ENCODE results near the gene TRPM4. TPM values are rescaled to one million over a fixed set of nuclear protein-coding genes. Genes with fewer than 3 reads are reported as not detected.

TRPM4 gene
- polyA plus RNA-seq, 1 donor (not counting 4 experiments of a cell fraction or from before 2014, with no cell fraction given), result 16.1 TPM

DNA sequence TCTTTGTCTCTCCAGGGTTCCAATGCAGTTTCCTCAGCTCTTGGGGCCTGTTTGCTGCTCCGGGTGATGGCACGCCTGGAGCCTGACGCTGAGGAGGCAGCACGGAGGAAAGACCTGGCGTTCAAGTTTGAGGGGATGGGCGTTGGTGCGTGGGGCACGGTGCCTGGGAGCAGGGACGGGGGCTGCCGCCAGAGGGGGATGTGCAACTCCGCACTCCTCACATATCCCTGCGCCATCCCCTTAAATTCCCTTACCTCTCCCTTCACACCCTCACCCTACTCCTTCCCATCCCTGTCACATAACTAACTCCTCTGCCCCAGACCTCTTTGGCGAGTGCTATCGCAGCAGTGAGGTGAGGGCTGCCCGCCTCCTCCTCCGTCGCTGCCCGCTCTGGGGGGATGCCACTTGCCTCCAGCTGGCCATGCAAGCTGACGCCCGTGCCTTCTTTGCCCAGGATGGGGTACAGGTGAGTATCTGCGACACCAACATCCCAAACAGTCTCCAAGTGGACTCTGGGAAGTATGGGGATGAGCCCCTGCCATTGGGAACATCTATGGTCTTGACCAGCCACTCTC, 31.1 kb downstream of the TRPM4 start:
- Histone ChIP-seq H3K36me3 (ENCODE audit: control insufficient read depth in 2 of 2, extremely low read depth in 1 of 2, insufficient read depth in 2 of 2, low read length in 2 of 2) (peaks cover 20 to 30% of the 10 kb centered on the region in 2 experiments), H3K9me1 (ENCODE audit: control insufficient read depth, extremely low read depth, insufficient read depth, low read length) (no peaks in the 10 kb centered on the region), H3K4me3 (ENCODE audit: control insufficient read depth in 2 of 3, extremely low read depth in 1 of 3, insufficient read depth in 2 of 3, low read depth in 1 of 3, low read length in 3 of 3) (no peak overlapping the region), H3K27ac (ENCODE audit: control insufficient read depth, insufficient read depth, low read length) (no peak overlapping the region), H3K4me1 (ENCODE audit: control insufficient read depth, extremely low read depth, insufficient read depth, low read length) (no peaks in the 10 kb centered on the region), H3K27me3 (ENCODE audit: control insufficient read depth, extremely low read depth, insufficient read depth, low read length) (no peaks in the 10 kb centered on the region), H3K9ac (ENCODE audit: control insufficient read depth, extremely low read depth, insufficient read depth, low read length) (no peak overlapping the region), H3K9me3 (ENCODE audit: control insufficient read depth, low read depth, low read length) (no peaks in the 10 kb centered on the region), H3K79me2 (ENCODE audit: control insufficient read depth, insufficient read depth, low read length) (no peaks in the 10 kb centered on the region), H4K20me1 (ENCODE audit: control insufficient read depth, extremely low read depth, insufficient read depth, low read length) (no peaks in the 10 kb centered on the region), H2AFZ (ENCODE audit: control insufficient read depth, low read length) (no peak overlapping the region), H3K4me2 (ENCODE audit: control insufficient read depth, extremely low read depth, insufficient read depth, low read depth, low read length) (no peak overlapping the region)
- dilution Hi-C loops (cut with MboI; ENCODE audit: extremely low pct_ligation_motif_present, low sequenced_read_pairs), result no loop called here
- TF ChIP-seq, protein P1, sequence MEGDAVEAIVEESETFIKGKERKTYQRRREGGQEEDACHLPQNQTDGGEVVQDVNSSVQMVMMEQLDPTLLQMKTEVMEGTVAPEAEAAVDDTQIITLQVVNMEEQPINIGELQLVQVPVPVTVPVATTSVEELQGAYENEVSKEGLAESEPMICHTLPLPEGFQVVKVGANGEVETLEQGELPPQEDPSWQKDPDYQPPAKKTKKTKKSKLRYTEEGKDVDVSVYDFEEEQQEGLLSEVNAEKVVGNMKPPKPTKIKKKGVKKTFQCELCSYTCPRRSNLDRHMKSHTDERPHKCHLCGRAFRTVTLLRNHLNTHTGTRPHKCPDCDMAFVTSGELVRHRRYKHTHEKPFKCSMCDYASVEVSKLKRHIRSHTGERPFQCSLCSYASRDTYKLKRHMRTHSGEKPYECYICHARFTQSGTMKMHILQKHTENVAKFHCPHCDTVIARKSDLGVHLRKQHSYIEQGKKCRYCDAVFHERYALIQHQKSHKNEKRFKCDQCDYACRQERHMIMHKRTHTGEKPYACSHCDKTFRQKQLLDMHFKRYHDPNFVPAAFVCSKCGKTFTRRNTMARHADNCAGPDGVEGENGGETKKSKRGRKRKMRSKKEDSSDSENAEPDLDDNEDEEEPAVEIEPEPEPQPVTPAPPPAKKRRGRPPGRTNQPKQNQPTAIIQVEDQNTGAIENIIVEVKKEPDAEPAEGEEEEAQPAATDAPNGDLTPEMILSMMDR (optimal IDR thresholded peaks at IDR 0.05 in 1 of 3, IDR thresholded peaks at IDR 0.05 in 1 of 3, conservative IDR thresholded peaks at IDR 0.05 in 1 of 3; ENCODE audit: extremely low read depth in 1 of 3, insufficient read depth in 2 of 3, low read length in 3 of 3), result no peak
- no peak for TF ChIP-seq EZH2 (IDR thresholded peaks at IDR 0.05; ENCODE audit: low read length)
- DNase-seq (ENCODE audit: low read depth, low spot score), result no peak
- FAIRE-seq, result no peak

DNA sequence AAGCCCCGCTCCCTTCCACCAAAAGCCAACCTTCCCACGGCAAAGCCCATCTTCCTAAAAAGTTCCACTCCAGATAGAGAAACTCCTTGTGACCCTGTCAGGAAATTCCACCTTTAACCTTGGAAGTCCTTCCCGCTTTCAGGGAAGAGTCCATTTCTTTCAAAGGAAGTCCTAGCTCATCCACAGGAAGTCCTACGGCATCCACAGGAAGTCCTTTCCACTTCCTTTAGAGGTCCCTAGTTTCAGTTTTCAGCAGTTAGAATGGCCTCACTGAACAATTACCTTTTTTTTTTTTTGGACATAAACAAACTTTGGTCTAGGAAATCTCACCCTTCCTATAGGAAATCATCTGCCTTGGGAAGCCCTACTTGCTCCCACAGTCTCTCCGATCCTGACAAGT, 31.7 kb downstream of the TRPM4 start:
- no peak for DNase-seq (ENCODE audit: low read depth, low spot score)
- dilution Hi-C loops (cut with MboI; ENCODE audit: extremely low pct_ligation_motif_present, low sequenced_read_pairs), result no loop called here
- peaks cover 20 to 30% of the 10 kb centered on the region in 2 experiments for H3K36me3 ChIP-seq (ENCODE audit: control insufficient read depth in 2 of 2, extremely low read depth in 1 of 2, insufficient read depth in 2 of 2, low read length in 2 of 2)
- no peak overlapping the region for H3K27ac ChIP-seq (ENCODE audit: control insufficient read depth, insufficient read depth, low read length)
- no peak overlapping the region for H3K4me2 ChIP-seq (ENCODE audit: control insufficient read depth, extremely low read depth, insufficient read depth, low read depth, low read length)
- H3K4me3 ChIP-seq (ENCODE audit: control insufficient read depth in 2 of 3, extremely low read depth in 1 of 3, insufficient read depth in 2 of 3, low read depth in 1 of 3, low read length in 3 of 3), result no peak overlapping the region
- no peak overlapping the region for H3K9ac ChIP-seq (ENCODE audit: control insufficient read depth, extremely low read depth, insufficient read depth, low read length)
- no peaks in the 10 kb centered on the region for H3K9me3 ChIP-seq (ENCODE audit: control insufficient read depth, low read depth, low read length)
- no peaks in the 10 kb centered on the region for H3K79me2 ChIP-seq (ENCODE audit: control insufficient read depth, insufficient read depth, low read length)
- H3K4me1 ChIP-seq (ENCODE audit: control insufficient read depth, extremely low read depth, insufficient read depth, low read length), result no peaks in the 10 kb centered on the region
- H4K20me1 ChIP-seq (ENCODE audit: control insufficient read depth, extremely low read depth, insufficient read depth, low read length), result no peaks in the 10 kb centered on the region
- TF ChIP-seq, protein P1 (optimal IDR thresholded peaks at IDR 0.05 in 1 of 3, IDR thresholded peaks at IDR 0.05 in 1 of 3, conservative IDR thresholded peaks at IDR 0.05 in 1 of 3; ENCODE audit: extremely low read depth in 1 of 3, insufficient read depth in 2 of 3, low read length in 3 of 3), result no peak
- TF ChIP-seq EZH2 (IDR thresholded peaks at IDR 0.05; ENCODE audit: low read length), result no peak
- H2AFZ ChIP-seq (ENCODE audit: control insufficient read depth, low read length), result no peak overlapping the region
- no peaks in the 10 kb centered on the region for H3K27me3 ChIP-seq (ENCODE audit: control insufficient read depth, extremely low read depth, insufficient read depth, low read length)
- FAIRE-seq, result no peak
- no peaks in the 10 kb centered on the region for H3K9me1 ChIP-seq (ENCODE audit: control insufficient read depth, extremely low read depth, insufficient read depth, low read length)
